A673 (cell line): ENCODE measurements around the gene ABR. TPM values are rescaled to one million over a fixed set of nuclear protein-coding genes. Genes with fewer than 3 reads are reported as not detected.

Experiments used
- BruUV-seq: library from RNA; stranded (reverse); fragments of 400-500 nt; replicated peaks from 2 replicates; lab custom pipeline; 2021; lab: Mats Ljungman, UMichigan
- CTCF ChIA-PET: fragments of 300-600 bp; sonication (Branson Sonifier 250); formaldehyde crosslinking; loops from one replicate; lab custom pipeline; 2022; ENCODE audit warnings: antibody characterized with exemption; lab: Charles Lee
- POLR2A ChIA-PET: fragments of 300-600 bp; sonication (Branson Sonifier 250); formaldehyde crosslinking; loops from one replicate; lab custom pipeline; 2022; ENCODE audit warnings: antibody characterized with exemption; ENCODE audit not compliant: low non-redundant PET; lab: Charles Lee
- DNase-seq: peaks from one replicate; pipeline ENCODE4 v3.0.0-alpha.2; 2015; ENCODE audit warnings: low spot score
- H3K27ac ChIP-seq: fragments of 200-600 bp; sonication (generic); 2 replicates; pipeline ENCODE4 v1.5.1; 2016; ENCODE audit warnings: mixed run types, low read depth, mild to moderate bottlenecking, mixed read lengths, antibody characterized with exemption, low read length; ENCODE audit not compliant: poor library complexity, severe bottlenecking
- H3K27me3 ChIP-seq: fragments of 200-600 bp; sonication (generic); replicated peaks from 2 replicates; pipeline ENCODE4 v1.6.1; 2017; ENCODE audit warnings: mixed run types, low read depth, mild to moderate bottlenecking, mixed read lengths, antibody characterized with exemption, low read length; ENCODE audit not compliant: insufficient read depth, poor library complexity
- H3K36me3 ChIP-seq: fragments of 200-600 bp; sonication (generic); 2 replicates; pipeline ENCODE4 v1.6.1; 2016; ENCODE audit warnings: mixed run types, mild to moderate bottlenecking, mixed read lengths, antibody characterized with exemption, low read length; ENCODE audit not compliant: insufficient read depth, poor library complexity, severe bottlenecking
- H3K4me1 ChIP-seq: fragments of 200-600 bp; sonication (generic); 2 replicates; pipeline ENCODE4 v1.6.1; 2017; ENCODE audit warnings: mixed run types, mild to moderate bottlenecking, mixed read lengths, antibody characterized with exemption, low read length; ENCODE audit not compliant: insufficient read depth, poor library complexity, severe bottlenecking
- H3K4me3 ChIP-seq: fragments of 200-600 bp; sonication (generic); 2 replicates; pipeline ENCODE4 v1.5.1; 2016; ENCODE audit warnings: low read depth, mixed run types, mild to moderate bottlenecking, mixed read lengths, low read length; ENCODE audit not compliant: poor library complexity, severe bottlenecking
- H3K9me3 ChIP-seq: fragments of 200-600 bp; sonication (generic); 2 replicates; pipeline ENCODE4 v1.6.1; 2016; ENCODE audit warnings: mixed run types, low read depth, mild to moderate bottlenecking, mixed read lengths, antibody characterized with exemption, low read length; ENCODE audit not compliant: poor library complexity, severe bottlenecking
- CTCF ChIP-seq: fragments of 300-800, 200-600 bp; sonication (generic); conservative IDR thresholded peaks from 2 replicates; pipeline ENCODE4 v1.5.1; 2017; ENCODE audit warnings: low read depth, mild to moderate bottlenecking, antibody characterized with exemption, low read length, moderate library complexity, mixed read lengths
- EZH2 ChIP-seq: fragments of 200-600 bp; sonication (generic); IDR thresholded peaks from 2 replicates; pipeline ENCODE4 v1.6.1; 2017; ENCODE audit warnings: borderline replicate concordance, low read depth, mild to moderate bottlenecking, mixed read lengths, antibody characterized with exemption, low read length; ENCODE audit not compliant: poor library complexity, severe bottlenecking
- intact Hi-C: fragments of 100-400 bp; cut with micrococcal nuclease; formaldehyde crosslinking; loops from one replicate; pipeline ENCODE4 v1.10.0; 2022; ENCODE audit not compliant: unreplicated experiment
- total RNA-seq: library from RNA; stranded (reverse); gene quantifications from 2 replicates; pipeline ENCODE4 v1.2.3, GENCODE V29; 2021

The ABR gene
- total RNA-seq, 1 experiment from 2014 or later: 47.6 TPM

GRCh38 chr17:1089915-1090314 lies 89.9 kb downstream of the ABR start:
- CTCF ChIA-PET: no interaction called here

GRCh38 chr17:1087381-1088241 lies 92.2 kb downstream of the ABR start:
- intact Hi-C loops: no loop called here
- DNase-seq: no peak
- no peak overlapping the region for H3K4me3 ChIP-seq
- ChIA-PET POLR2A (no interaction called here), CTCF (no interaction called here)
- H3K9me3 ChIP-seq: no peaks in the 10 kb centered on the region
- no peaks in the 10 kb centered on the region for H3K27me3 ChIP-seq
- peaks cover under 1% of the 10 kb centered on the region for H3K36me3 ChIP-seq
- no TSS peak for BruUV-seq
- peaks cover 6% of the 10 kb centered on the region for H3K4me1 ChIP-seq
- no peak overlapping the region for H3K27ac ChIP-seq
- TF ChIP-seq CTCF (no peak), EZH2 (no peak)

More at GRCh38 chr17:1089915-1090314, 89.9 kb downstream of the ABR start:
- Histone ChIP-seq H3K27ac (no peak overlapping the region), H3K36me3 (no peaks in the 10 kb centered on the region), H3K4me1 (no peaks in the 10 kb centered on the region), H3K9me3 (no peaks in the 10 kb centered on the region), H3K4me3 (no peak overlapping the region), H3K27me3 (no peaks in the 10 kb centered on the region)
- no peak for DNase-seq
- POLR2A ChIA-PET: no interaction called here
- BruUV-seq: no TSS peak
- intact Hi-C loops: no loop called here
- TF ChIP-seq EZH2 (no peak), CTCF (no peak)

GRCh38 chr17:1083451-1084187 lies 96.2 kb downstream of the ABR start:
- no peak overlapping the region for H3K4me3 ChIP-seq
- H3K27me3 ChIP-seq: no peaks in the 10 kb centered on the region
- intact Hi-C loops: no loop called here
- ChIA-PET CTCF (interaction anchor here (0.5 to 1.3 kb wide), 3 partner anchors 26 to 697 kb away, joined by 3 to 7 read pairs (median 4); no protein-coding TSS in a partner anchor), POLR2A (no interaction called here)
- TF ChIP-seq CTCF: no peak
- no peak for TF ChIP-seq EZH2
- peak; percentile 39 for DNase-seq
- H3K4me1 ChIP-seq: peaks cover 31% of the 10 kb centered on the region
- BruUV-seq: no TSS peak
- peaks cover 3% of the 10 kb centered on the region for H3K36me3 ChIP-seq
- H3K9me3 ChIP-seq: no peaks in the 10 kb centered on the region
- H3K27ac ChIP-seq: no peak overlapping the region
